Measurements from ENCODE around the gene DENND1A.

DENND1A gene

GRCh38 chr9:123350590-123351310 lies 579.2 kb downstream of the DENND1A start:
- TF ChIP-seq CTCF (IDR thresholded peaks at IDR 0.05; ENCODE audit: low read depth, low read length): no peak
- H3K4me3 ChIP-seq (replicated peaks in 1 of 2; ENCODE audit: low read depth in 2 of 2, low read length in 2 of 2): no peak overlapping the region
- no peak for DNase-seq (ENCODE audit: low read depth in 2 of 2)

- peak; percentile 59 to 62 for DNase-seq (ENCODE audit: low read depth in 2 of 2)
- TF ChIP-seq CTCF (IDR thresholded peaks at IDR 0.05; ENCODE audit: low read depth, low read length): peak; percentile 97
- H3K4me3 ChIP-seq (replicated peaks in 1 of 2; ENCODE audit: low read depth in 2 of 2, low read length in 2 of 2): no peak overlapping the region
Measured at GRCh38 chr9:123349691-123350480, 580.0 kb downstream of the DENND1A start.

GRCh38 chr9:123349033-123349432 lies 580.9 kb downstream of the DENND1A start:
- no peak for DNase-seq (ENCODE audit: low read depth in 2 of 2)
- no peak for TF ChIP-seq CTCF (IDR thresholded peaks at IDR 0.05; ENCODE audit: low read depth, low read length)
- H3K4me3 ChIP-seq (replicated peaks in 1 of 2; ENCODE audit: low read depth in 2 of 2, low read length in 2 of 2): no peak overlapping the region

- DNase-seq (ENCODE audit: low read depth in 2 of 2): no peak
- no peak for TF ChIP-seq CTCF (IDR thresholded peaks at IDR 0.05; ENCODE audit: low read depth, low read length)
- no peak overlapping the region for H3K4me3 ChIP-seq (replicated peaks in 1 of 2; ENCODE audit: low read depth in 2 of 2, low read length in 2 of 2)
Measured at GRCh38 chr9:123348317-123348992, 581.5 kb downstream of the DENND1A start.

- H3K4me3 ChIP-seq (replicated peaks in 1 of 2; ENCODE audit: low read depth in 2 of 2, low read length in 2 of 2): no peak overlapping the region
- TF ChIP-seq CTCF (IDR thresholded peaks at IDR 0.05; ENCODE audit: low read depth, low read length): no peak
- no peak for DNase-seq (ENCODE audit: low read depth in 2 of 2)
Measured at GRCh38 chr9:123347289-123348060, 582.5 kb downstream of the DENND1A start.

- TF ChIP-seq CTCF (IDR thresholded peaks at IDR 0.05; ENCODE audit: low read depth, low read length): no peak
- DNase-seq (ENCODE audit: low read depth in 2 of 2): no peak
- H3K4me3 ChIP-seq (replicated peaks in 1 of 2; ENCODE audit: low read depth in 2 of 2, low read length in 2 of 2): no peak overlapping the region
Measured at GRCh38 chr9:123346826-123347225, 583.1 kb downstream of the DENND1A start.
